Measurements from ENCODE around the gene SLC4A7. TPM values are rescaled to one million over a fixed set of nuclear protein-coding genes. Genes with fewer than 3 reads are reported as not detected.

SLC4A7 gene
- total RNA-seq, 1 experiment from 2014 or later = 28.1 TPM

DNA sequence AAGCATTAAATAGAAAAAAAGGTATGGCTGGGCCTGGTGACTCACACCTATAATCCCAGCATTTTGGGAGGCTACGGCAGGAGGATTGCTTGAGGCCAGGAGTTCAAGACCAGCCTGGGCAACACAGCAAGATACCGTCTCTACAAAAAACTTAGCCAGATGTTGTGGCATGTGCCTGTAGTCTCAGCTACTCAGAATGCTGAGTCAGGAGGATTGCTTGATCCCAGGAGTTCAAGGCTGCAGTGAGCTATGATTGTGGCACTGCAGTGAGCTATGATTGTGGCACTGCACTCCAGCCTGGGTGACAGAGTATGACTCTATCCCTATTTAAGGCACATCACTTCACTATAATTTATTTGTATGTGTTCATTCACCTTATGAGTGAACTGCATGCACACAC is 54.3 kb downstream of the SLC4A7 start:
- no peaks in the 10 kb centered on the region for H4K20me1 ChIP-seq (ENCODE audit: insufficient read depth)
- intact Hi-C loops (cut with micrococcal nuclease; ENCODE audit: unreplicated experiment) = loop anchor here (5.0 kb wide), 1 partner anchor 102 kb away; no protein-coding TSS in a partner anchor
- peaks cover 33% of the 10 kb centered on the region; the same call in 1 of the 2 replicates for H3F3A ChIP-seq (ENCODE audit: insufficient read depth, low read depth)
- ChIA-PET CTCF (no interaction called here), POLR2A (ENCODE audit: unreplicated experiment) (interaction anchor here (0.6 kb wide), 1 partner anchor 972 kb away, joined by 3 read pairs; no protein-coding TSS in a partner anchor)
- DNase-seq = no peak
- H3K4me1 ChIP-seq (replicated peaks; ENCODE audit: insufficient read depth) = peaks cover 15% of the 10 kb centered on the region; the same call in 1 of the 2 replicates
- no peaks in the 10 kb centered on the region for H3K27me3 ChIP-seq (ENCODE audit: insufficient read depth, low read depth)
- H3K36me3 ChIP-seq (ENCODE audit: low read depth) = peaks cover 39% of the 10 kb centered on the region
- no peak overlapping the region for H3K4me3 ChIP-seq
- no peak overlapping the region for H3K27ac ChIP-seq
- no peaks in the 10 kb centered on the region; the same call in 1 of the 2 replicates for H3K9me2 ChIP-seq (ENCODE audit: insufficient read depth)
- no peak overlapping the region for H2AFZ ChIP-seq
- H3K4me2 ChIP-seq = no peak overlapping the region
- no peak for TF ChIP-seq EZH2 (IDR thresholded peaks at IDR 0.05; ENCODE audit: low read depth)
- TF ChIP-seq, protein P1, sequence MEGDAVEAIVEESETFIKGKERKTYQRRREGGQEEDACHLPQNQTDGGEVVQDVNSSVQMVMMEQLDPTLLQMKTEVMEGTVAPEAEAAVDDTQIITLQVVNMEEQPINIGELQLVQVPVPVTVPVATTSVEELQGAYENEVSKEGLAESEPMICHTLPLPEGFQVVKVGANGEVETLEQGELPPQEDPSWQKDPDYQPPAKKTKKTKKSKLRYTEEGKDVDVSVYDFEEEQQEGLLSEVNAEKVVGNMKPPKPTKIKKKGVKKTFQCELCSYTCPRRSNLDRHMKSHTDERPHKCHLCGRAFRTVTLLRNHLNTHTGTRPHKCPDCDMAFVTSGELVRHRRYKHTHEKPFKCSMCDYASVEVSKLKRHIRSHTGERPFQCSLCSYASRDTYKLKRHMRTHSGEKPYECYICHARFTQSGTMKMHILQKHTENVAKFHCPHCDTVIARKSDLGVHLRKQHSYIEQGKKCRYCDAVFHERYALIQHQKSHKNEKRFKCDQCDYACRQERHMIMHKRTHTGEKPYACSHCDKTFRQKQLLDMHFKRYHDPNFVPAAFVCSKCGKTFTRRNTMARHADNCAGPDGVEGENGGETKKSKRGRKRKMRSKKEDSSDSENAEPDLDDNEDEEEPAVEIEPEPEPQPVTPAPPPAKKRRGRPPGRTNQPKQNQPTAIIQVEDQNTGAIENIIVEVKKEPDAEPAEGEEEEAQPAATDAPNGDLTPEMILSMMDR (conservative IDR thresholded peaks at IDR 0.05) = no peak
- BruUV-seq (replicated peaks) = no TSS peak
- H3K79me2 ChIP-seq (ENCODE audit: low read depth) = no peaks in the 10 kb centered on the region; the same call in 1 of the 2 replicates
- no peaks in the 10 kb centered on the region for H3K9me3 ChIP-seq (ENCODE audit: insufficient read depth, low read depth)

DNA sequence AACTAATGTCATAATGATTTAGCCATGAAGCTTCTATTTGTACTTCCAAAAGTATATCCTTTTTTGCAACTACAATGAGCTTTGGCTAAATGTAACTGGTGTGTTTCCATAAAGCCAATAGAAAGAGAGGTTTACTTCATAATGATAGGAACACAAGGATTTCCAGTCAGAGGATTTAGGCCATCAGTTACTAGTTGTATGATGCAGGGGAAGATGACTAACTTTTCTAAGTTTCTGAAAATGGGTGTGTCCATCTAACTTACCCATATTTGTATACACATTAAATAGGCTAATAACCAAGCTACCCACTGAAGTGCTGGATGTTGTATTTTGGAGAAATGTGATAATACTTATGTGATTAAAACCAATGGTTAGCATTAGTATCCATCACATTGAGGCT is 55.7 kb downstream of the SLC4A7 start:
- H3K36me3 ChIP-seq (ENCODE audit: low read depth) = peaks cover 38% of the 10 kb centered on the region

DNA sequence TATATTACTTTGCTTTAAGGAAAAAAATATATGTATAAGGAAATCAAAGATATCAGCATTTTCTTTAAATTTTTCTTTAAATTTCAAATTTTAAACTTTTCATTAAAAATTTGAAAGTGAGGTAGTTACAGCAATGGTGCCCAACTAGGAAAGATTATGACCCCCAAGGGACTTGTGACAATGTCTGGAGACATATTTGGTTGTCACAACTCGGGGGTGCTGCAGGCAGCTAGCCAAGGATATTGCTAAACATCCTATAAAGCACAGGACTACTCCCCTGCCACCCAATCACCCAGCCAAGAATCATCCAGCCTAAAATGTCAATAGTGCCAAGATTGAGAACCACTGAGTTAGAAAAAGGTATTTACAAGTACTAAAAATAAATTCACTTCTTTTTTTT is 57.3 kb downstream of the SLC4A7 start:
- Histone ChIP-seq H3K27me3 (ENCODE audit: insufficient read depth, low read depth) (no peaks in the 10 kb centered on the region), H3K4me2 (no peak overlapping the region), H3K27ac (no peak overlapping the region), H2AFZ (no peak overlapping the region), H3K9me3 (ENCODE audit: insufficient read depth, low read depth) (no peaks in the 10 kb centered on the region), H3K79me2 (ENCODE audit: low read depth) (no peaks in the 10 kb centered on the region; the same call in 1 of the 2 replicates), H3K36me3 (ENCODE audit: low read depth) (peaks cover 23% of the 10 kb centered on the region), H3F3A (ENCODE audit: insufficient read depth, low read depth) (peaks cover 38% of the 10 kb centered on the region), H3K4me3 (no peak overlapping the region), H3K4me1 (replicated peaks; ENCODE audit: insufficient read depth) (peaks cover 7% of the 10 kb centered on the region; the same call in 1 of the 2 replicates), H4K20me1 (ENCODE audit: insufficient read depth) (no peaks in the 10 kb centered on the region), H3K9me2 (ENCODE audit: insufficient read depth) (no peaks in the 10 kb centered on the region; the same call in 1 of the 2 replicates)
- CTCF ChIA-PET = interaction anchor here (0.5 kb wide), 2 partner anchors 16 to 254 kb away, joined by 11 to 19 read pairs; no protein-coding TSS in a partner anchor
- intact Hi-C loops (cut with micrococcal nuclease; ENCODE audit: unreplicated experiment) = no loop called here
- no TSS peak for BruUV-seq (replicated peaks)
- POLR2A ChIA-PET (ENCODE audit: unreplicated experiment) = no interaction called here
- DNase-seq = no peak
- TF ChIP-seq, protein P1 (conservative IDR thresholded peaks at IDR 0.05) = no peak
- no peak for TF ChIP-seq EZH2 (IDR thresholded peaks at IDR 0.05; ENCODE audit: low read depth)

More for the DNA sequence above, 55.7 kb downstream of the SLC4A7 start:
- ChIA-PET CTCF (no interaction called here), POLR2A (ENCODE audit: unreplicated experiment) (no interaction called here)
- TF ChIP-seq, protein P1 (conservative IDR thresholded peaks at IDR 0.05) = no peak
- no peak for TF ChIP-seq EZH2 (IDR thresholded peaks at IDR 0.05; ENCODE audit: low read depth)
- peaks cover 46% of the 10 kb centered on the region for H3F3A ChIP-seq (ENCODE audit: insufficient read depth, low read depth)
- no peak overlapping the region for H3K27ac ChIP-seq
- no peak overlapping the region for H2AFZ ChIP-seq
- BruUV-seq (replicated peaks) = no TSS peak
- intact Hi-C loops (cut with micrococcal nuclease; ENCODE audit: unreplicated experiment) = no loop called here
- no peaks in the 10 kb centered on the region for H3K9me3 ChIP-seq (ENCODE audit: insufficient read depth, low read depth)
- H3K79me2 ChIP-seq (ENCODE audit: low read depth) = no peaks in the 10 kb centered on the region; the same call in 1 of the 2 replicates
- peaks cover 15% of the 10 kb centered on the region; the same call in 1 of the 2 replicates for H3K4me1 ChIP-seq (replicated peaks; ENCODE audit: insufficient read depth)
- no peaks in the 10 kb centered on the region for H4K20me1 ChIP-seq (ENCODE audit: insufficient read depth)
- no peaks in the 10 kb centered on the region for H3K27me3 ChIP-seq (ENCODE audit: insufficient read depth, low read depth)
- H3K4me3 ChIP-seq = no peak overlapping the region
- H3K4me2 ChIP-seq = no peak overlapping the region
- no peaks in the 10 kb centered on the region; the same call in 1 of the 2 replicates for H3K9me2 ChIP-seq (ENCODE audit: insufficient read depth)
- DNase-seq = no peak

Data from PC-9 (cell line).